NCI-H345 (cell line): ENCODE results near the gene NOL11.
"Not testable (repeated sequence)": the region's sequence is repeated elsewhere in the genome, so short reads cannot be mapped to it uniquely, and the experiment has no call there.

Source experiments
- DNase-seq: peaks from one replicate; lab custom pipeline; 2025; lab: John Stamatoyannopoulos, UW

Gene NOL11

DNA sequence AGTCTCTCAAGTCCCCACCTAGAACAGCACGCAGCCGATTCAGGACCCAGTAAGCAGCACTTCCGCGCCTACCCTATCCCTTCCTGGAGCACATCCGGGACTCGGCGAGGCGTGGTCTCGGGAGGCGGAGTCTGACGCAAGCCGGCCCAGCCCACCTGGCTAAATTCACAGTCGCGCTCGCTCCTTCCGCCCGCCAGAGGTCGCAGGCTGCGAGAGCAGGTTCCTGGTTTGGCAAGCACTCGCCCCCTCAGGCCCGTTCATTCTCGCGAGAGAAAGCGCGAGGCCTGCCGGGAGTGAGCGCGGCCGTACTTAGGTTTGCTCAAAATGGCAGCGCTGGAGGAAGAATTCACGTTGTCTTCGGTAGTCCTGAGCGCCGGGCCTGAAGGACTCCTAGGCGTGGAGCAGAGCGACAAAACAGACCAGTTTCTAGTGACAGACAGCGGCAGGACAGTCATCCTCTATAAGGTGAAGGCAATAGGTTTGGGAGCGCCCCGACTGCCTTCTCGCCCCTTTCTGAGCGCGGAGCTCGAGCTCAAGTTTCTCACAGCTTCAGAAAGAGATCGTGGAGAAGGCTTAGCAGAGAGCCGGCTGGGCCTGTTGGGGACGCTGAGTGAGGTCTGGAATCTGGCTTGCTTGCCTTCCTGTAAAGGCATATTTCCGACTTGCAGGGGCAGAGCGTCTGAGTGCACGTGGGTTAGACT lies at the start of gene NOL11:
NOL11 (plus strand) TSS at position 313 of the 701 bp plus-strand sequence; CDS start at position 325, 12 bp downstream.
- DNase-seq: peak; percentile 99

DNA sequence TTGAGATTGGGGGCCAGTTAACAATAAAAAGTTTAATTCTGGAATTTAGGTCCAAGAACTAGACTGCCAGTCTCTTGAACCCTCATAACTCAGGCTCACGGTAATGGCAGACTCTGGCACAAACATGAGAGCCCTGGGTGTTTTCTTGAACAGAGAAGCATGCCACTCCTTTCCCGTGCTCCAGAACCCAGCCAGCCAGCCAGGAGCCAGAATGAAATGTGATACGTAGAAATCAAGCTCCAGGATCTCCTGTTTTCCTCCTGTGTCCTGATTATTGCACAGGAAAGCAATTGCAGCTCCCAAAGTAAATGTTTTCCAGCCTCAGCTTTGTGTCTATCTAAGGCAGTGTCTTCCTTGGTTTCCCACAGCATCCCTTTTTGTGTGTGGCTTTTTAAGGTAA lies 46.2 kb upstream of the NOL11 start:
- peak; percentile 3 for DNase-seq

DNA sequence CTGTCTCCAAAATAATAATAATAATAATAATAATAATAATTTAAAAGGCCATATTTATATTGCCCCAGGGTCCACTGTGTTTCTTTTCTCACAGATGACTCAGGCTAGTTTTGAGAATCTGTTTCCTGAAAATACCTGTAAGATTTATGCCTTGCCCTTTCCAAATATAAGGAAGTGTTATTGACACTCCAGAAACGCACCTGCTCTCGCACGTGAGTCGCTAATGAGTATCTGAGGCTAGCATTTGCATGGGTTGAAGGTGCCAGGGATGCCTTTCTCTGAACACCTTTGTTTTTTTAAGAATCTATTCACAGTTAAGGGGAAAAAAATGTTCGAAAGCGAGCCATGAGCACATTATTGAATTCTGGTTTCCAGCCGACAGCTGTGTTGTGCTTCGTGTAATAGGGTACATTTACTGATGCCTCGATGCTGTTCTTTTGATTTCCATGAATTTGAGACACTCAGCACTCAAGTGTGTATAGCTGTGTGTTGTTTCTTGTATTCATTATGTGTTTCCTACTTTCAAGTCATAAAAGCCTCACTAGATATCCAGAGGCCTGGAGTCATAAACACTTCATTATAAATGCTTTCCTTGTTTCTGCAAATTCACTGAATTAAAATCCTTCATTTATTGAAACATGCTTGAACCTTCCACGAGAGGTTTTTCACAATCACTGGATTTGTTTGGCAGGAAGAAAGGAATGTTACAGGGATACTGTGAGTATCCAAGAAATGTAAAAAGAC lies 45.0 kb upstream of the NOL11 start:
- DNase-seq: peak; percentile 3

DNA sequence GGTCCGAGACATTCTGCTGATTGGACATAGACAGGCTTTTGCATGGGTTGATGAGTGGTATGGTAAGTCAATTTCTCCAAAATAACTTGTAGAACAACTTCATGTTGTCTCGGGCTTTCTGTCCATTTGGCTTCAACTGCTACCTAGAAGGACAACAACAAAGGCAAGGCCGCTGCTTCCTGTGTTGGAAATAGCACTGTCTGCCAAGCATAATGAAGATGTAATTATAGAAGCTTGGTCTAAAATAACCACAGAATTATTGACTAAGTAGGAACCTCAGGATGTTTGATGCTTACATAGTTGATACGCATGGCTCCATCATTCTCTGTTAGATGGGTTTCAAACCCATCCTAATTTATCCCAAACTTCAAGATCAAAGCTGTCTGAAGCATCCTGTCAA lies 42.3 kb upstream of the NOL11 start:
- DNase-seq: no peak

DNA sequence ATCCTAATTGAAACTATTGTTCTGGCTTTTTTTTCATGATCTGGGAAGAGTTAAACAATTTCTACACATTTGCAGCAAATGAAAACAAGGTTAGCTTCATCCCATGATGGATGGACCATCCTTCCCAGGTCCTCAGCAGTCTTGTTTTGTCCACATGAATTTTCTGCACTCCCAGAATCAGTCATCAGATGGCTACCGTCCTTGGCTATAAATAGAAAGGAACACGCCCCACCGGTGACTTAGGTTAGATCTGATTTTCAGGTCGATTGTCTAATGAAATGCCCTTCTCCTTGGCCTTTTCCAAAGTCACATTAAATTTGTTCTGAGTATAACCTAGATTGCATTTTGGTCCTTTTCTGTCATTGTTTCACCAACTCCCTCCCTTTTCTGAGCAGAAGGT lies 41.4 kb upstream of the NOL11 start:
- no peak for DNase-seq

- no peak for DNase-seq
These were observed 39.3 kb upstream of the NOL11 start for GRCh38 chr17:67678414-67678813.

DNA sequence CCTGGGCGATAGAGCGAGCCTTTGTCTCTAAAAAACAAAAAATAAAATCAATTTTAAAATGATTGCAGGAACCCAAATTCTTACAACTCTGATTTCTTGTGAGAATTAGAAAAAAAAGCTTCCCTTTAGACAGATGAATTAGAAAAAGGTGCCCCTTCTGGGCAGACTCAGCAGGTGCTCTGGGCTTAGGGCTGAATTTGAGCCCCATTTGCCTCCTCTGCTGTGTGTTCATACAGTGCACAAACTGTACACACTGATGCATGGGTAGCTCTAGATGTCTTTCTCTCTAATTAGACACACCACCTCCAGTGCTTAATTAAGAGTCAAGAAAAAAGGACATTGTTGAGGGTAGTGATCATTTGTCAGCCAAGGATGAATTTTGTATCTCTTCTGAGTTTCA lies 38.5 kb upstream of the NOL11 start:
- DNase-seq: no peak

- no peak for DNase-seq
These were observed 38.0 kb upstream of the NOL11 start for GRCh38 chr17:67679721-67680120.

DNA sequence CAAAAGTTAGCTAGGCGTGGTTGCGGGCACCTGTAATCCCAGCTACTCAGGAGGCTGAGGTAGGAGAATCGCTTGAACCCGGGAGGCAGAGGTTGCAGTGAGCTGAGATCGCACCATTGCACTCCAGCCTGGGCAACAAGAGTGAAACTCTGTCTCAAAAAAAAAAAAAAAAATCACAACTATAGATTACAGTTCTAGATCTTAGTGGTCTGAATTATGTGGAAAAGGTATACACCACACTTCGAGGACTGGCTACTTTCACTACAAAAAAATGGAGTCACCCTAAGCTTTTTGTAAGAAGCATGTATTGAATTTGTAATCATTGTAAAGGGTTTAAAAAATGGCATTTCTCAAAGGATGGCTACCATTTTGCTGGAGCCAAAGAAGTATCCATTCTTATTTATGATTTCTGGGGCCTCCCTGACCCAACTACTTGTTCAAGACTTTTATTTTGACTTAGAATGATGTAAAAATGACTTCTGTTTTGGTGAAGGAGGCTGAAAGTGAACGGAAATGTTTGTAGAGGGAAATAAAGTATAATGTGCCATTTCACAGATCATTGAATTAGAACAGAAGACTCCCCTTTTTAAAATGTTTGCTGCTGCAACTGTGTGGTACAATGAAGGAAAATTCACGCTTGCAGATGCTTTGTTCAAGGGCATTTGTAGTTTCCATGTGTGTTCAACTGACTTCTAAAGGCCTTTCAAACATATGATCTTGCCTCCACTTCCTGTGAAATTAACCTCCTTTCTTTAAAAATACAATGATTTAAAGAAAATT lies 37.1 kb upstream of the NOL11 start:
- no peak for DNase-seq

GRCh38 chr17:67682196-67682595 lies 35.5 kb upstream of the NOL11 start:
- no peak for DNase-seq

DNA sequence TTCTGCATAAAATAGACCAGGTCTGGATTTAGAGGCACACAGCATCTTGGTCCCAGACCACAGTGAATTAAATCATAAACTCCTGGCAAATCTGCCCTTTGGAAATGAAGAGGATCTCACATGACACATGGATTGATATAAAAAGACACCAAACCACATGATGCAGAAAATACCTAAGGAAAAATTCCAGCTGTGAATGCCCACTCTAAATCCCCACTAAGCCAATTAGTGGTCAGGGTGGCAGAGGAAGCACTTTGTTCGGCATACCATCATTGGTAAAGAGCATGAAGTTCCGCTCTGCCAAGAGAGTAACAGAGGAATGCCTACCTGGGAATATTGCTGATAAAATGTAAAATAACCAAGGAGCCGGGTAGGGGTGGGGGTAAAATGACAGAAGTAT lies 32.4 kb upstream of the NOL11 start:
- no peak for DNase-seq

- DNase-seq: no peak
These were observed 31.5 kb upstream of the NOL11 start for GRCh38 chr17:67686241-67686640.

- no peak for DNase-seq
These were observed 30.2 kb upstream of the NOL11 start for GRCh38 chr17:67687511-67687910.

- peak; percentile 69 for DNase-seq
These were observed 28.1 kb upstream of the NOL11 start for GRCh38 chr17:67689534-67690177.

DNA sequence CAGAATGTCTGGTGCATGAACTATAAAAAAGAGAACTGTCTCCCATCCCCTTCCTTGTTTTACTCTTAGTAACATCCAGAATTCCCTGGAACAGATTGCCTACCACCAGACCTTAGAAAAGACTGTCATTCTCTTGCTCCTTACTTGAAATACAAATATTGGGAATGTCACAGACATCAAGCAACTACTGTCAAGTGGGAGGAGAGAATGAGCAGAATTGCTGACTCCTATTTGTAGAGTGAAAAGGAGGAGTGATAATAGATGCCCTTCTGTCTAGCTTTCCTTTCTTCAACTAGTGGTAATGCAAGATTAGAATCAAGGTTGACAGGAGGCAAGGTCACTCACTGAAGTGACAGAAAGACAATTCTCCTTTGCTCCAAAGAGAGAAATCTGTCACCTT lies 23.9 kb upstream of the NOL11 start:
- DNase-seq: no peak

GRCh38 chr17:67696347-67696746 lies 21.4 kb upstream of the NOL11 start:
- DNase-seq: no peak

DNA sequence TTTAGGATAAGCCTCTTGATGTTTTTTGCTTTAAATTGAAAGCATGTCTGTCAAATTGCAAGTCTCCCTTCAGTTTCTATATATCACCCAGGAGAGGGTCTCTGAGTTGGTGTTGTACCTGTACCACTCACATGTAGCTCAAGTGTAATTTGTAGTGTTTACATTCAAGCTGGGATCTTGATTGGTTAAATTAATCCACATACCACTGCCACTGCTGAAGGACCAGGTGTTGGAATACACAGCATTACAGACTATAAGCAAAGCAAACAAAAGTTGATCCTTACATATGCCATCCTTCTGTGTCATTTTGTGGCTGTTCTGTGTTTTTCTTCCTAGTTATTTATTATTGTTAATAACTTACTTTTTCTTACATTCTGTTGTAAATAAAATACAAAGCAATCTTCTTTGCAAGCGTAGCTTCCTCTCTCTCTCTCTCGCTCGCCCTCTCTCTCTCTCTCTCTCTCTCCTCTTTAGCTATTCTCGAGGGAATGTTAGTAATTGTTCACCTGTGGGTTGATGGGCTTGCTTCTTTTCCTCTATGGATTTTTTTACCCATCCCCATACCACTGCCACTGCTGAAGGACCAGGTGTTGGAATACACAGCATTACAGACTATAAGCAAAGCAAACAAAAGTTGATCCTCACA lies 20.8 kb upstream of the NOL11 start:
- DNase-seq: peak; percentile 48

DNA sequence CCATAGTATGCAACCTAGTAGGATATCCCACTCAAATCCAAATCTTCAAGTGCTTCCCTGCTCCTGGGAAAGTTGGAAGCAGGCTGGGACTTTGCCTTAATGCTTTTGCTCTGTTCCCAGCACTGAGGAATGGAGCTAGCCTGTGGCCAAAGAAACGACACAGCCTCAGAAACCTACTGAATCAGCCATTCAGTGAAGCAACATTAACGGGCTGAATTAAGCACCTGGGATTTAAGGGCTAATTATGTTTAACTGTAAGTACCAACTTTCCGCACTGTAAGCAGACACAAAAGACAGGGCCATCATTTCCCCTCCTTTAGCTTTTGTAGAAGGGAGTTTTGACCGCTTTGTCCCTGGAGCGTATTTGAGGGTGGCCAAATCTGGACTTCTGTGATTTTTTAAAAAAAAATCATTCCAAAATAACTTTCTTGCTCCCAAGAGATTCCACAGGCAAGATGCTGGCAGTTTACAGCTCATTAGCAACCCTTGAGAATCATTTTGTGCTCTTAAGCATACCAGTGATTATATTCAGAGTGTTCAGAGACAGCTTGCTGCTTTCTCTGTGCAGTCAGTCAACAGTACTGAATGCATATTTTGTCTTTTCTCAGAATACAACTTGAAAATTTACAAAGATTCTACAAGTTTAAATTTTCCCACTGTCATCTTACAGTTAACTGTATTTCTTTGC lies 17.6 kb upstream of the NOL11 start:
- no peak for DNase-seq

GRCh38 chr17:67700725-67701119 lies 17.0 kb upstream of the NOL11 start:
- DNase-seq: no peak

- DNase-seq: not testable (repeated sequence)
These were observed 14.9 kb upstream of the NOL11 start for GRCh38 chr17:67702861-67703260.

GRCh38 chr17:67707442-67707841 lies 10.3 kb upstream of the NOL11 start:
- no peak for DNase-seq
